WI38 (cell line): Measurements from ENCODE around the gene NOL4L.

ENCODE experiments used
- H3K4me3 ChIP-seq: 2 replicates; pipeline ENCODE4 v1.5.1; 2011; ENCODE audit warnings: low read depth, mild to moderate bottlenecking, control low read depth, low read length
- CTCF ChIP-seq: IDR thresholded peaks from 2 replicates; pipeline ENCODE4 v1.5.1; 2012; ENCODE audit warnings: low read depth, mild to moderate bottlenecking, control low read depth, low read length

Gene NOL4L

GRCh38 chr20:32447136-32448027 lies 137.8 kb downstream of the NOL4L start:
- no peak for TF ChIP-seq CTCF
- H3K4me3 ChIP-seq, result no peak overlapping the region

- no peak overlapping the region for H3K4me3 ChIP-seq
- TF ChIP-seq CTCF, result no peak
Measured at GRCh38 chr20:32446301-32447100, 138.6 kb downstream of the NOL4L start.

GRCh38 chr20:32445539-32446273 lies 139.4 kb downstream of the NOL4L start:
- no peak for TF ChIP-seq CTCF
- H3K4me3 ChIP-seq, result no peak overlapping the region

- no peak for TF ChIP-seq CTCF
- H3K4me3 ChIP-seq, result no peak overlapping the region
Measured at GRCh38 chr20:32444474-32445220, 140.5 kb downstream of the NOL4L start.

- TF ChIP-seq CTCF, result no peak
- H3K4me3 ChIP-seq, result no peak overlapping the region
Measured at GRCh38 chr20:32443386-32443974, 141.7 kb downstream of the NOL4L start.

- no peak for TF ChIP-seq CTCF
- H3K4me3 ChIP-seq, result no peak overlapping the region
Measured at GRCh38 chr20:32442630-32443373, 142.3 kb downstream of the NOL4L start.
